Astrocyte of the cerebellum (primary cell): ENCODE data around the gene RPIA.

Experiments used
- DNase-seq: peaks from one replicate; pipeline ENCODE4 v3.0.0-alpha.2; 2011; ENCODE audit warnings: low read depth
- H3K4me3 ChIP-seq: 2 replicates; pipeline ENCODE4 v1.5.1; 2011; ENCODE audit warnings: mild to moderate bottlenecking, low read depth, low read length, moderate library complexity
- in situ Hi-C: cut with HindIII; loops from 2 replicates; pipeline ENCODE4 v1.10.0; 2017; ENCODE audit warnings: low sequenced_read_pairs
- TF ChIP-seq, protein P1 (sequence below): IDR thresholded peaks from 2 replicates; pipeline ENCODE4 v1.5.1; 2012; ENCODE audit warnings: low read length, low read depth, moderate library complexity, mild to moderate bottlenecking; ENCODE audit errors: missing control alignments

Gene RPIA

DNA sequence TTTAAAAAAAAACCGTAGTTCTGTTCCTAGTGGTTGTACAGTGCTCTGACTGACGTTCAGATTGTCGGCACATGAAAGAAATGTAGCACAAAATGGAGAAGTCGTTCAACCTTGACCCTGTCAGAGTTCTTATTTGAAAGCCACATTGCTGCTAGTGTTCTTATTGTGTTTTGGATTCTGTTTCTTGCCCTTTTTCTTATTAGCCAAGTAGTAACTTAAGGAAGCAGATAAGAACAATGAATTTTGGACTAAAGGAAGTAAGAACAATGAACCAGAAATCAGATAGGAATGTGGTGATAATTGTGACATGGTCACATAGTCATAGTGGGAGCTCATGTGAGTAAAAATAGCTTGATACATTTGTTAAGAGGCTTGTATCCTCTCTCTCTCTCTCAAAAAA lies 45.9 kb downstream of the RPIA start:
- TF ChIP-seq, protein P1, sequence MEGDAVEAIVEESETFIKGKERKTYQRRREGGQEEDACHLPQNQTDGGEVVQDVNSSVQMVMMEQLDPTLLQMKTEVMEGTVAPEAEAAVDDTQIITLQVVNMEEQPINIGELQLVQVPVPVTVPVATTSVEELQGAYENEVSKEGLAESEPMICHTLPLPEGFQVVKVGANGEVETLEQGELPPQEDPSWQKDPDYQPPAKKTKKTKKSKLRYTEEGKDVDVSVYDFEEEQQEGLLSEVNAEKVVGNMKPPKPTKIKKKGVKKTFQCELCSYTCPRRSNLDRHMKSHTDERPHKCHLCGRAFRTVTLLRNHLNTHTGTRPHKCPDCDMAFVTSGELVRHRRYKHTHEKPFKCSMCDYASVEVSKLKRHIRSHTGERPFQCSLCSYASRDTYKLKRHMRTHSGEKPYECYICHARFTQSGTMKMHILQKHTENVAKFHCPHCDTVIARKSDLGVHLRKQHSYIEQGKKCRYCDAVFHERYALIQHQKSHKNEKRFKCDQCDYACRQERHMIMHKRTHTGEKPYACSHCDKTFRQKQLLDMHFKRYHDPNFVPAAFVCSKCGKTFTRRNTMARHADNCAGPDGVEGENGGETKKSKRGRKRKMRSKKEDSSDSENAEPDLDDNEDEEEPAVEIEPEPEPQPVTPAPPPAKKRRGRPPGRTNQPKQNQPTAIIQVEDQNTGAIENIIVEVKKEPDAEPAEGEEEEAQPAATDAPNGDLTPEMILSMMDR: no peak
- DNase-seq: no peak
- H3K4me3 ChIP-seq: no peak overlapping the region
- in situ Hi-C loops: no loop called here

DNA sequence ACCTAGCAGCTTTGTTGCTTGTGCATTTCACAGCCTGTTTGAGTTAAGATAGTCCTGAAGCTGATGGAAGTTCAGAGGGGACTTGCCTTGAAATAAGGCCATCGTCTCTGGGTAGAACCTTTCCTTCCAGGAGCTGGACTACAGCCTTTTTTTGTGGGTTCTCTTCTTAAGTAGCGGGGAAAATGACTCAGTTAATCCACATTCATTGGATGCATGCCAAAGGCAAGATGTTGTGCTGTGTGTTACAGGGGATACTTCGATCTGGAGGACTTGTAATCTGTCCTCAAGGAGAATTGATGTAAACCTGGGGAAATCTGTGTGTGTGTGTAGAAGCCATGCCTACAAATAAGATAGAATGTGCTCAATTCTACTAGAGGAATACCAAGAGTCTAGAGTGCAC lies 46.8 kb downstream of the RPIA start:
- DNase-seq: peak; percentile 66
- in situ Hi-C loops: no loop called here
- H3K4me3 ChIP-seq: no peak overlapping the region
- TF ChIP-seq, protein P1: no peak

DNA sequence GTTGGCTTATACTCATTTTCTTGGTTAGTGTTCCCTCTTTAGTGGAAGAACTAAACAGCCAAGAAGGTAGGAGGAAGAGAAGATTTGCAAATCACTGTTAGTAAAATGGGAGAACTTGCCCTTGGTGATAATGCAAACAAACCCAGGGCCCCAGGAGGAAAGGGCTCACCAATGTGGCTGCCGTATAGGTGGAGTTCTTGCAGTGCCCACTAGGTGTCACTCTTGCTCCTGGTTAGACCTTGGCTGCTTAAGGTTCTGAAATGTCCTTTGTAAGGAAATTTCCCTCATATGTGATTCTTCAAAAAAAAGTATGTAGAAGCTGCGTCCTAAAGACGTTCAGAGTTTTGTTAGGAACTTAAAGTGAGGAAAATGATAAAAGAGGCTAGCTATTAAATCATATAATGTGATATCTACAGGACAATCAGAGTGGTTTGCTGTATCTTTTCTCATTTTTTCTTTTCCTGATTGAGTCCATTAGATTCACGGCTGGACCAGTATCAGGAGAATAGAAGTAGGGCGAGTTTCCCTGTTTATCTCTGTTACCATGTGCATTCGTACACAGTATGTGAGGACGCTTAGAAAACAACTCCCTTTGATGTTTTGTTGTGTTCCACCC lies 48.6 kb downstream of the RPIA start:
- in situ Hi-C loops: no loop called here
- peak; percentile 59 for DNase-seq
- no peak overlapping the region for H3K4me3 ChIP-seq
- TF ChIP-seq, protein P1: peak; percentile 96

DNA sequence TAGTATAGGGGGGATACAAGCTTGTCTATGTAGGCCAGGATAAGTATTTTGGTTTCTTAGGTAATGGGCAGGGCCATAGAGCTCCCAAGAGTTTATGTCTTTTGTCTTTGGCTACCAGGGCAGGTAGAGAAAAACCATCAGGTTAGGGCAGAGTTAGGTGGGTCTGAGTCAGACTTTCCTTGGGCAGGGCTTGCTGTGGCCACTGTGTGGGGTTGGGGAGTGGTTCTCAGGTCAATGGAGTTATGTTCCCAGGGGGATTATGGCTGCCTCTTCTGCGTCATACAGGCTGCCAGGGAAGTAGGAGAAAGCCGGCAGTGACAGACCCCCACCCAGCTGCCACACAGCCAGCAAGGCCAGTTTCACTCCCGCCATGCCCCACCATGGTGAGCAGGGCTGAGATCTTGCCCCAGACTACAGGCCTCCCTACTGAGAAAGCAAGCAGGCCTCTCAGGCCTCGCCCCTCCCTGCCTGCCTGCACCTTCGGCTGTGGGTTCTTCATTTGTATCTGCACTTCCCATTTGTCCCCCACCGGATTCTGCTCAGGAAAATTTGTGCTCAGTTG lies 55.5 kb downstream of the RPIA start:
- TF ChIP-seq, protein P1: no peak
- no peak for DNase-seq
- no peak overlapping the region for H3K4me3 ChIP-seq
- in situ Hi-C loops: loop anchor here (5.0 kb wide), 1 partner anchor 100 kb away; no protein-coding TSS in a partner anchor

DNA sequence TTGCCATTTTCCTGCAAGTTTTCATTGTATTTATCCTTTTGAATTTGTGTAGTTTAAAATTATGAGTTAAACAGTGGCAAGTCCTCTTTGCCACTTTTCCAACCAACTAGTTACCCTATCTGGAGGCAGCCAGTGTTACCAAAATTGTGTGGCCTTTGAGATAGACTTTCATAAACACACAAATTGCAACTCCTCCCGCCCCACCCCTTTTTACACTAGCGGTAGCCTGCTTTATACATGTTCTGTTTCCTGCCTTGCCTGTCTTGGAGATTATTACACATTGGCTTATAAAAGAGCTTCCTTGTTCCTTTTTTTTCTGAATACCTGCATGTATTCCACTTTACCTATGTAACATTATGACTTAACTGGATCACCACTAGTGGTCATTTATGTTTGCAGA lies 56.5 kb downstream of the RPIA start:
- in situ Hi-C loops: loop anchor here (5.0 kb wide), 1 partner anchor 99 kb away; no protein-coding TSS in a partner anchor
- no peak overlapping the region for H3K4me3 ChIP-seq
- TF ChIP-seq, protein P1: no peak
- DNase-seq: no peak

DNA sequence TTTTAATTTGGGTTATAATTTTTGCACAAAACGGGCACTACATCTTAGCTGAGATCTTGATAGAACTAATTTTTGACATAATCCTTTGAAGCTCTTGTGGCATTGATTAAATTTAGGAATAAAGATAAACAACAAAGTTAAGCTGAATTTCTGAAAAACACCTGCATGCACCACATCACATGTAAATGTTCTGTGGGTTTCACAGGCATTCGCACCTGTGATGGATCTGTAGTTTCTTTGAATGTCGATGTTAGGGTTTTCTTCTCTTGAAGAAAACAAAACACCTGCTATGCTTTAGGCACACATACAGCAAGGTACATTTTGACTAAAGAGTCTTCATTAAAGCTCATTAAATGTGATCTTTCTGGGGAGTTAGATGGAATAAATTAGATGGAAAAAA lies 60.3 kb downstream of the RPIA start:
- TF ChIP-seq, protein P1: no peak
- H3K4me3 ChIP-seq: no peak overlapping the region
- in situ Hi-C loops: no loop called here
- no peak for DNase-seq
